ENCODE measurements around the gene NPC2.

Gene NPC2

GRCh38 chr14:74518221-74518620 is 25.1 kb upstream of the NPC2 start:
- DNase-seq: no peak

- DNase-seq: no peak
Measured at GRCh38 chr14:74517731-74518130, 24.6 kb upstream of the NPC2 start.

GRCh38 chr14:74516451-74517160 is 23.5 kb upstream of the NPC2 start:
- DNase-seq: no peak

GRCh38 chr14:74515891-74516412 is 22.8 kb upstream of the NPC2 start:
- no peak for DNase-seq

- no peak for DNase-seq
Measured at GRCh38 chr14:74514471-74514941, 21.4 kb upstream of the NPC2 start.

GRCh38 chr14:74511966-74512830 is 19.1 kb upstream of the NPC2 start:
- no peak for DNase-seq

- no peak for DNase-seq
Measured at GRCh38 chr14:74510959-74511409, 17.9 kb upstream of the NPC2 start.

- peak; percentile 11 for DNase-seq
Measured at GRCh38 chr14:74510223-74510931, 17.3 kb upstream of the NPC2 start.

- no peak for DNase-seq
Measured at GRCh38 chr14:74509587-74510222, 16.6 kb upstream of the NPC2 start.

GRCh38 chr14:74508844-74509428 is 15.8 kb upstream of the NPC2 start:
- no peak for DNase-seq

- no peak for DNase-seq
Measured at GRCh38 chr14:74508292-74508731, 15.2 kb upstream of the NPC2 start.

- DNase-seq: no peak
Measured at GRCh38 chr14:74507840-74508239, 14.7 kb upstream of the NPC2 start.

GRCh38 chr14:74507085-74507484 is 14.0 kb upstream of the NPC2 start:
- DNase-seq: no peak

- DNase-seq: no peak
Measured at GRCh38 chr14:74506411-74506851, 13.3 kb upstream of the NPC2 start.

GRCh38 chr14:74505831-74506230 is 12.7 kb upstream of the NPC2 start:
- no peak for DNase-seq

- no peak for DNase-seq
Measured at GRCh38 chr14:74504874-74505720, 12.0 kb upstream of the NPC2 start.

- no peak for DNase-seq
Measured at GRCh38 chr14:74504412-74504811, 11.3 kb upstream of the NPC2 start.

- no peak for DNase-seq
Measured at GRCh38 chr14:74503938-74504335, 10.8 kb upstream of the NPC2 start.

- no peak for DNase-seq
Measured at GRCh38 chr14:74503291-74503937, 10.3 kb upstream of the NPC2 start.

GRCh38 chr14:74502236-74503019 is 9.3 kb upstream of the NPC2 start:
- DNase-seq: no peak

All from activated T-cell treated with anti-CD3 and anti-CD28 coated beads, Interleukin-2, amount 50 U/mL, for 1 hour (primary cell).